Measurements from ENCODE around the gene GPR15LG. TPM values are rescaled to one million over a fixed set of nuclear protein-coding genes. Genes with fewer than 3 reads are reported as not detected.
"Not testable (repeated sequence)": the region's sequence is repeated elsewhere in the genome, so short reads cannot be mapped to it uniquely, and the experiment has no call there.

Gene GPR15LG
- not detected for total RNA-seq

- Histone ChIP-seq H3K27ac (no peak within 1 kb of the TSS), H3K4me3 (no peak within 1 kb of the TSS), H3K9me3 (no peaks in the 10 kb centered on the region), H3K36me3 (no peaks in the 10 kb centered on the region), H3K27me3 (replicated peaks; ENCODE audit: insufficient read depth) (no peaks in the 10 kb centered on the region), H3K4me1 (ENCODE audit: control insufficient read depth in 1 of 2, low read depth in 2 of 2) (no peaks in the 10 kb centered on the region)
- no peak for ATAC-seq (ENCODE audit: insufficient number of reproducible peaks, low FRiP score, low read depth)
- no peak for DNase-seq (ENCODE audit: low spot score)
- no peak for TF ChIP-seq CTCF (IDR thresholded peaks at IDR 0.05)
Measured at GRCh38 chr10:84173501-84173929, at the start of gene GPR15LG. Gene GPR15LG, plus strand, starts transcription at chr10:84173801. Its CDS starts 51 bp downstream, at chr10:84173852.

GRCh38 chr10:84125910-84126784 lies 47.5 kb upstream of the GPR15LG start:
- not testable (repeated sequence) for DNase-seq (ENCODE audit: low spot score); H3K36me3 ChIP-seq; H3K27me3 ChIP-seq (replicated peaks; ENCODE audit: insufficient read depth); ATAC-seq (ENCODE audit: insufficient number of reproducible peaks, low FRiP score, low read depth); H3K4me1 ChIP-seq (ENCODE audit: control insufficient read depth in 1 of 2, low read depth in 2 of 2); H3K27ac ChIP-seq; H3K4me3 ChIP-seq
- peaks cover 13% of the 10 kb centered on the region for H3K9me3 ChIP-seq

- ATAC-seq (ENCODE audit: insufficient number of reproducible peaks, low FRiP score, low read depth) = no peak
Measured at GRCh38 chr10:84126785-84127167, 46.8 kb upstream of the GPR15LG start.

GRCh38 chr10:84135836-84136235 lies 37.8 kb upstream of the GPR15LG start:
- no peak overlapping the region for H3K27ac ChIP-seq
- TF ChIP-seq CTCF (IDR thresholded peaks at IDR 0.05) = no peak
- ATAC-seq (ENCODE audit: insufficient number of reproducible peaks, low FRiP score, low read depth) (no peak), DNase-seq (ENCODE audit: low spot score) (no peak)
- no peaks in the 10 kb centered on the region for H3K27me3 ChIP-seq (replicated peaks; ENCODE audit: insufficient read depth)
- H3K4me1 ChIP-seq (ENCODE audit: control insufficient read depth in 1 of 2, low read depth in 2 of 2) = peaks cover 8 to 9% of the 10 kb centered on the region in 2 donors
- no peaks in the 10 kb centered on the region for H3K9me3 ChIP-seq
- no peaks in the 10 kb centered on the region for H3K36me3 ChIP-seq
- no peak overlapping the region for H3K4me3 ChIP-seq

More at GRCh38 chr10:84126785-84127167, 46.8 kb upstream of the GPR15LG start:
- H3K36me3 ChIP-seq = no peaks in the 10 kb centered on the region
- no peaks in the 10 kb centered on the region for H3K4me1 ChIP-seq (ENCODE audit: control insufficient read depth in 1 of 2, low read depth in 2 of 2)
- TF ChIP-seq CTCF (IDR thresholded peaks at IDR 0.05) = no peak
- H3K27ac ChIP-seq = no peak overlapping the region
- DNase-seq (ENCODE audit: low spot score) = no peak
- no peak overlapping the region for H3K4me3 ChIP-seq
- H3K27me3 ChIP-seq (replicated peaks; ENCODE audit: insufficient read depth) = no peaks in the 10 kb centered on the region
- H3K9me3 ChIP-seq = peaks cover 13% of the 10 kb centered on the region

- Histone ChIP-seq H3K36me3 (peaks cover 4% of the 10 kb centered on the region), H3K4me1 (ENCODE audit: control insufficient read depth in 1 of 2, low read depth in 2 of 2) (peaks cover 14 to 17% of the 10 kb centered on the region in 2 donors), H3K27me3 (replicated peaks; ENCODE audit: insufficient read depth) (no peaks in the 10 kb centered on the region), H3K4me3 (no peak overlapping the region), H3K27ac (no peak overlapping the region), H3K9me3 (no peaks in the 10 kb centered on the region)
- ATAC-seq (ENCODE audit: insufficient number of reproducible peaks, low FRiP score, low read depth) (no peak), DNase-seq (ENCODE audit: low spot score) (no peak)
- no peak for TF ChIP-seq CTCF (IDR thresholded peaks at IDR 0.05)
Measured at GRCh38 chr10:84137811-84138210, 35.8 kb upstream of the GPR15LG start.

All from thoracic aorta (tissue), 2 donors.